Umbilical cord (tissue), 2 donors: ENCODE data around the gene MAGED1. TPM values are rescaled to one million over a fixed set of nuclear protein-coding genes. Genes with fewer than 3 reads are reported as not detected.
"Not testable (repeated sequence)": the region's sequence is repeated elsewhere in the genome, so short reads cannot be mapped to it uniquely, and the experiment has no call there.

ENCODE experiments used
- DNase-seq: peaks from one replicate; pipeline ENCODE4 v3.0.0-alpha.2; 2015; ENCODE audit warnings: low spot score
- total RNA-seq: library from RNA; depleted of rRNA; stranded (reverse); fragments of >200 nt; gene quantifications from one replicate; pipeline ENCODE4 v1.2.3, GENCODE V29; 2014; ENCODE audit warnings: low replicate concordance; ENCODE audit not compliant: insufficient read depth

The MAGED1 gene
- total RNA-seq, 1 donor from 2014 or later: 121 TPM

DNA sequence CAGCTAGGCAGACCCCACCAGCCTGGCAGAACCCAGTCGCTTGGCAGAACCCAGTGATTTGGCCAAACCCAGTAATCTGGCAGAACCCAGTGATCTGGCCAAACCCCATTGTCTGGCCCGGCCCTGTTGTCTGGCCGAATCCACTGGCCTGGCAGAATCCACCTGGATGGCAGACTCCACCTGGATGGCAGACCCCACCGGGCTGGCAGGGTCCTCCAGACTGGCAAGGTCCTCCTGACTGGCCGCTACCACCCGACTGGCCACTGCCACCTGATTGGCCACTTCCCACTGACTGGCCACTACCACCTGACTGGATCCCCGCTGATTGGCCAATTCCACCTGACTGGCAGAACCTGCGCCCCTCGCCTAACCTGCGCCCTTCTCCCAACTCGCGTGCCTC, 3.2 kb downstream of the MAGED1 start:
- no peak for DNase-seq

DNA sequence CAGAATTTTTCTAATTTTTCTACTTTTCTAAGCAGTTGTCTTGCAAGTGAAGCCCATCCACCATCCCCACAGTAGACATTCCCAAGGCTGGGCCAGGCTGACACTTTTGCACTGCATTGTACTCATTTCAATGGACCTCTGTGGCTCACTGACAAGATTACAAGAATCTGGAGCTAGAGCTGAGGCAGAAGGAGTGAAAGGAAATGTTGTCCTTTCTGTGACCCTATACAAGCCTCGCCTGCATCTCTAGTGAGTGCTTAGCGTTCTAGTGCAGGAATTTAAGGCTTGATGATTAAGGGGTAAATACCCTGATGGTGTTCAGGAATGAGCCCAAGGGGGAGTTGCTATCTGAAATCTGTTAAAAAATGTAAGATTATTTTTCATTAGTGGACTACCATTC, 6.3 kb downstream of the MAGED1 start:
- no peak for DNase-seq

GRCh38 chrX:51902510-51903050, 9.2 kb downstream of the MAGED1 start:
- no peak for DNase-seq

- not testable (repeated sequence) for DNase-seq
These were observed 11.7 kb downstream of the MAGED1 start for GRCh38 chrX:51905152-51905551.

DNA sequence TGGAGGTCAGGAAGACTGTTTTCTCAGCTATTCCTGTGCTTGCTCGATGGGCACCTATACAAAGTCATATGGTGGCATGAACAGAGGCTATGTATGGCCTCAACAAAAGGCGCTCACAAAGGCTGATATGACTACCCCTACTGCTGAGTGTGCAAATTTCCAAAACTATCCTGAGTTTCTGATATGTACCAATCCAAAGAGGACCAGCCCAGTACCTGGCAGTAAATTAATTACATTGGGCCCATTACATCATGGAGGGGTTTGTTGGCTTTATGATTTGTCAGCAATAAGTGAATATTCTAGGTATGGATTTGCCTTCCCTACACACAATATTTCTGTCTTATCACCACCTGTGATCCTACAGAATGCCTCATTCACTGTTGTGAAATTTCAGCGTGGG, 12.3 kb downstream of the MAGED1 start:
- no peak for DNase-seq

DNA sequence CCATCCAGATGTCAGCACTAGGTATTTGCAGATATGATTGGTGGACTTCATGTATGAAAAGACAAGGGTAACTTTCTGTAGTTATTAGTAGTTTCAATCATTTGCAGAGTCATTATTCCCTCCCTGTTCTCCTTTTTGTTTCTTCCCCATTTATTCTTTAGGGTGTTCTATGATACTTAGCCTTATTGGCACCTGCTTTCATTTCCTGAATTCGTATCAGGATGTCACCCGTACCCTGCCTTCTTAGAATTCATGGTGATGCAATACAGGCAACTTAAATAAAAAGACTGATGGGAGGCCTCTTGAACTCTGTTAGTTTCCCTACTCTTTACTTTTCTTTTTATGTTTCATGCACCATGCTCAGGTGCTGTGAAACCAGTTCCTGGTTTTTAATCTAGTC, 24.2 kb downstream of the MAGED1 start:
- DNase-seq: no peak

- DNase-seq: no peak
These were observed 29.1 kb downstream of the MAGED1 start for GRCh38 chrX:51922561-51922960.

DNA sequence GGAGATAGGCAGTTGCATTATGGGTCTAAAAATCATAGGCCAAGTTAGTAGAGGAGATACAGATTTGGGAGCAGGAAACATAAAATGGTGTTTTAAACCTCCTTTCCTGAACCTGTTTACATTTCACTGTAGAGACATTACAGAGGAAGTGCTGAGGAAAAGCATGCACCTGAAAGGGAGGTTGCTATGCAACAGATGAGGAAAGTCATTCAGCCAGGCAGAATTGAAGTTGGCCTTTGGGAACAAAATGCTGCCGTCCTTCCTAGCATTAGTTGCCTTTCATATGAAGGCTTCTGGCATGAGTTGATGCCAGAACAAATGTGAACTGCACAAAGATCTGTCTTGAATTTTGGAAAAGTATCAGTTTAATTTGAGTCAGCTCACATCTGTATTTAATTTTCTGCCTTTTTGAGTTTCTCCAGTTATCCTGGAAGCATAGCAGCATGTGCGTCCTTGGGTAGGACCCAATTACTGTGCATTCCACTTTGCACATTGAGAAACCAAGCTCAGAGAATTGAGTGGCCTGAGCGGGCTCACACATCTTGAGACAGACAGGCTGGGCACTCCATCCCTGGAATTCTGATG, 38.2 kb downstream of the MAGED1 start:
- DNase-seq: no peak

Other genes starting within 250 kb of the MAGED1 start
- gene CENPVL2, start 210.8 kb upstream of the MAGED1 start, total RNA-seq: not detected
- gene CENPVL1, start 183.1 kb upstream of the MAGED1 start, total RNA-seq: not detected
- gene GSPT2, start 150.2 kb upstream of the MAGED1 start, total RNA-seq: 14.4 TPM
- 20.5 TPM for gene MAGED4B, start 175.6 kb downstream of the MAGED1 start, total RNA-seq